Cerebellar nuclear complex (tissue), 1 donor: Measurements from ENCODE around the gene CWH43.
"Not testable (repeated sequence)": the region's sequence is repeated elsewhere in the genome, so short reads cannot be mapped to it uniquely, and the experiment has no call there.

Experiments used
- DNase-seq, 2 experiments: peaks; one replicate each; lab custom pipeline; 2025; lab: John Stamatoyannopoulos, UW

The CWH43 gene

GRCh38 chr4:49097071-49097470 is 111.0 kb downstream of the CWH43 start:
- DNase-seq = not testable (repeated sequence)

- not testable (repeated sequence) for DNase-seq
Observed at GRCh38 chr4:49097505-49097904, 111.4 kb downstream of the CWH43 start.

GRCh38 chr4:49098034-49098759 is 112.1 kb downstream of the CWH43 start:
- DNase-seq = not testable (repeated sequence)

GRCh38 chr4:49099831-49100444 is 113.9 kb downstream of the CWH43 start:
- not testable (repeated sequence) for DNase-seq

GRCh38 chr4:49102344-49102898 is 116.3 kb downstream of the CWH43 start:
- not testable (repeated sequence) for DNase-seq

GRCh38 chr4:49103436-49104136 is 117.5 kb downstream of the CWH43 start:
- not testable (repeated sequence) for DNase-seq

- DNase-seq = not testable (repeated sequence)
Observed at GRCh38 chr4:49104231-49104930, 118.3 kb downstream of the CWH43 start.

- DNase-seq = not testable (repeated sequence)
Observed at GRCh38 chr4:49105248-49105904, 119.3 kb downstream of the CWH43 start.

GRCh38 chr4:49107262-49107661 is 121.2 kb downstream of the CWH43 start:
- not testable (repeated sequence) for DNase-seq

- DNase-seq = not testable (repeated sequence)
Observed at GRCh38 chr4:49108183-49108978, 122.3 kb downstream of the CWH43 start.

GRCh38 chr4:49109567-49110166 is 123.6 kb downstream of the CWH43 start:
- not testable (repeated sequence) for DNase-seq

GRCh38 chr4:49110579-49110978 is 124.5 kb downstream of the CWH43 start:
- DNase-seq = not testable (repeated sequence)
